Nephron (organoid): Measurements from ENCODE around the gene DUOXA2.

Experiments used
- H3K27ac Mint-ChIP-seq, 3 experiments: 2 replicates each; pipeline ENCODE4 v1.8.0; 2020; ENCODE audit warnings: mixed read lengths in 3 of 3, mild to moderate bottlenecking in 2 of 3, moderate library complexity in 1 of 3
- H3K27me3 Mint-ChIP-seq: 2 replicates; pipeline ENCODE4 v1.8.0; 2021; ENCODE audit warnings: low read depth, mild to moderate bottlenecking, moderate library complexity, mixed read lengths
- H3K36me3 Mint-ChIP-seq: 2 replicates; pipeline ENCODE4 v1.8.0; 2020; ENCODE audit warnings: low read depth, mixed read lengths
- H3K4me1 Mint-ChIP-seq: 2 replicates; pipeline ENCODE4 v1.8.0; 2020; ENCODE audit warnings: mixed read lengths
- H3K4me3 Mint-ChIP-seq, 3 experiments: 2 replicates each; pipeline ENCODE4 v1.8.0; 2020; ENCODE audit warnings: mild to moderate bottlenecking in 3 of 3, mixed read lengths in 3 of 3, moderate library complexity in 2 of 3
- H3K9me3 Mint-ChIP-seq: 2 replicates; pipeline ENCODE4 v1.8.0; 2020; ENCODE audit warnings: mixed read lengths
- TF ChIP-seq, protein P1 (sequence below), 3 experiments: fragments of 200-600 bp; sonication (generic); IDR thresholded peaks; one replicate each; pipeline ENCODE4 v1.5.0; 2021; ENCODE audit warnings: antibody characterized with exemption in 3 of 3; ENCODE audit not compliant: unreplicated experiment in 3 of 3

DUOXA2 gene

DNA sequence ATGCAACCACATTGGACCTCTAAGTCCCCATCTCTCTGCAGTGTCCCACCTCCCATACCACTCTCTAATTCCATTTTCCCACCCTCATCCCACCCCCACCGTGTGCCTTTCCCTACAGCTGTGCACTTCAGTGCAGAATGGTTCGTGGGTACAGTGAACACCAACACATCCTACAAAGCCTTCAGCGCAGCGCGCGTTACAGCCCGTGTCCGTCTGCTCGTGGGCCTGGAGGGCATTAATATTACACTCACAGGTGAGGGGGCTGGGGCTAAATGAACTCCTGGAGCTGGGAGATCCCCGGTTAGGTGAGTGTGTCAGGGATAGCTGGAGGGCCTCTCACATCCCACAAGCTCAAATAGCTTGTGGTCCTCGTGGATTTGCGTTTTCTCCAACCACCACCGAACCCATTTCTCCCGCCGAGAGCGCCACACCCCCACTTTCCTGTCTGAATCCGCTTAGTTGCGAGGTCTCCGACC is 1.9 kb downstream of the DUOXA2 start:
- Mint-ChIP-seq H3K27me3 (peaks cover 78% of the 10 kb centered on the region), H3K36me3 (no peaks in the 10 kb centered on the region), H3K9me3 (no peaks in the 10 kb centered on the region), H3K4me1 (peaks cover 11% of the 10 kb centered on the region), H3K27ac (no peak overlapping the region), H3K4me3 (no peak overlapping the region)
- TF ChIP-seq, protein P1, sequence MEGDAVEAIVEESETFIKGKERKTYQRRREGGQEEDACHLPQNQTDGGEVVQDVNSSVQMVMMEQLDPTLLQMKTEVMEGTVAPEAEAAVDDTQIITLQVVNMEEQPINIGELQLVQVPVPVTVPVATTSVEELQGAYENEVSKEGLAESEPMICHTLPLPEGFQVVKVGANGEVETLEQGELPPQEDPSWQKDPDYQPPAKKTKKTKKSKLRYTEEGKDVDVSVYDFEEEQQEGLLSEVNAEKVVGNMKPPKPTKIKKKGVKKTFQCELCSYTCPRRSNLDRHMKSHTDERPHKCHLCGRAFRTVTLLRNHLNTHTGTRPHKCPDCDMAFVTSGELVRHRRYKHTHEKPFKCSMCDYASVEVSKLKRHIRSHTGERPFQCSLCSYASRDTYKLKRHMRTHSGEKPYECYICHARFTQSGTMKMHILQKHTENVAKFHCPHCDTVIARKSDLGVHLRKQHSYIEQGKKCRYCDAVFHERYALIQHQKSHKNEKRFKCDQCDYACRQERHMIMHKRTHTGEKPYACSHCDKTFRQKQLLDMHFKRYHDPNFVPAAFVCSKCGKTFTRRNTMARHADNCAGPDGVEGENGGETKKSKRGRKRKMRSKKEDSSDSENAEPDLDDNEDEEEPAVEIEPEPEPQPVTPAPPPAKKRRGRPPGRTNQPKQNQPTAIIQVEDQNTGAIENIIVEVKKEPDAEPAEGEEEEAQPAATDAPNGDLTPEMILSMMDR (IDR thresholded peaks at IDR 0.05; ENCODE audit: unreplicated experiment in 3 of 3): no peak

DNA sequence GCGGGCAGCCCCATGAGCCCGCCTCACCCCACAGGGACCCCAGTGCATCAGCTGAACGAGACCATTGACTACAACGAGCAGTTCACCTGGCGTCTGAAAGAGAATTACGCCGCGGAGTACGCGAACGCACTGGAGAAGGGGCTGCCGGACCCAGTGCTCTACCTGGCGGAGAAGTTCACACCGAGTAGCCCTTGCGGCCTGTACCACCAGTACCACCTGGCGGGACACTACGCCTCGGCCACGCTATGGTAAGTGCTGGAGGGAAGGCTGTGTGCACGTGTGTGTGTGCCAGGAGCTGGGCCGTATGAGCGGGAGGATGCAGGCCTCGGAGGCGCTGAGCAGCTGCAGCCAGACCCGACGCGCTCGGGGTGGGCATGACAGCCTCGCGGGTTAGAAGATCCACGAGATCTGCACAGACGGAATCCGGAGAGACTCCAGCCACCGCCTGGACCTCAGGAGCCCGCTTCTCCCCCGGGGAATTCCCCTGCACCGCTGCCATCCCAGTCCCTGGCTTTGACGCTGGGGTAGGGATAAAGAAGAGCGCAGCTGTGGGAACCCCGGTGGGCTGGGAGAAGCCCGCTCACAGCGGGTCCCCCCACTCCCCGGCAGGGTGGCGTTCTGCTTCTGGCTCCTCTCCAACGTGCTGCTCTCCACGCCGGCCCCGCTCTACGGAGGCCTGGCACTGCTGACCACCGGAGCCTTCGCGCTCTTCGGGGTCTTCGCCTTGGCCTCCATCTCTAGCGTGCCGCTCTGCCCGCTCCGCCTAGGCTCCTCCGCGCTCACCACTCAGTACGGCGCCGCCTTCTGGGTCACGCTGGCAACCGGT is 2.6 kb downstream of the DUOXA2 start:
- no peak overlapping the region for H3K4me3 Mint-ChIP-seq
- H3K27me3 Mint-ChIP-seq: peaks cover 81% of the 10 kb centered on the region
- peaks cover 11% of the 10 kb centered on the region for H3K4me1 Mint-ChIP-seq
- H3K9me3 Mint-ChIP-seq: no peaks in the 10 kb centered on the region
- no peaks in the 10 kb centered on the region for H3K36me3 Mint-ChIP-seq
- no peak overlapping the region for H3K27ac Mint-ChIP-seq
- TF ChIP-seq, protein P1 (IDR thresholded peaks at IDR 0.05; ENCODE audit: unreplicated experiment in 3 of 3): no peak

DNA sequence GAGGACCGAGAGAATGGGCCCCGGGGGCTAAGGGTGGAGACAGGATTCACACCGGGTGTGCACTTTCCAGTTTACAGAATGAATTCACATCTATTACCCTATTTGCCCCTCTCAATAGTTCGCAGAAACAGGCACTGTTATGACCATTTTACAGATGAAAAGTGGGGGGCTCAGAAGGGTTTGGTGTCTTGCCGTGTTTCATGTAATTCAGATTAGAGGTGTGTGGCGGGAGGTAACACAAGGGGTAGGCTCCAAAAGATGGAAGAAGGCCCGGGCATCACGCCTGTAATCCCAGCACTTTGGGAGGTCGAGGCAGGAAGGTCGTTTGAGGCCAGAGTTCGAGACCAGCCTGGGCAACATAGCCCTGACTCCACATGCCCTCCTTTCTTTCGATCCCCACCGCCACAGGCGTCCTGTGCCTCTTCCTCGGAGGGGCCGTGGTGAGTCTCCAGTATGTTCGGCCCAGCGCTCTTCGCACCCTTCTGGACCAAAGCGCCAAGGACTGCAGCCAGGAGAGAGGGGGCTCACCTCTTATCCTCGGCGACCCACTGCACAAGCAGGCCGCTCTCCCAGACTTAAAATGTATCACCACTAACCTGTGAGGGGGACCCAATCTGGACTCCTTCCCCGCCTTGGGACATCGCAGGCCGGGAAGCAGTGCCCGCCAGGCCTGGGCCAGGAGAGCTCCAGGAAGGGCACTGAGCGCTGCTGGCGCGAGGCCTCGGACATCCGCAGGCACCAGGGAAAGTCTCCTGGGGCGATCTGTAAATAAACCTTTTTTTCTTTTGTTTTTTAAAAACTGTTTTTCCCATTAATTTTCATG is 3.4 kb downstream of the DUOXA2 start:
- Mint-ChIP-seq H3K27ac (no peak overlapping the region), H3K4me1 (peaks cover 5% of the 10 kb centered on the region), H3K36me3 (no peaks in the 10 kb centered on the region), H3K9me3 (no peaks in the 10 kb centered on the region), H3K27me3 (peaks cover 77% of the 10 kb centered on the region), H3K4me3 (peak overlapping the region; percentile 57 to 70 (median 63))
- TF ChIP-seq, protein P1 (IDR thresholded peaks at IDR 0.05; ENCODE audit: unreplicated experiment in 3 of 3): no peak

DNA sequence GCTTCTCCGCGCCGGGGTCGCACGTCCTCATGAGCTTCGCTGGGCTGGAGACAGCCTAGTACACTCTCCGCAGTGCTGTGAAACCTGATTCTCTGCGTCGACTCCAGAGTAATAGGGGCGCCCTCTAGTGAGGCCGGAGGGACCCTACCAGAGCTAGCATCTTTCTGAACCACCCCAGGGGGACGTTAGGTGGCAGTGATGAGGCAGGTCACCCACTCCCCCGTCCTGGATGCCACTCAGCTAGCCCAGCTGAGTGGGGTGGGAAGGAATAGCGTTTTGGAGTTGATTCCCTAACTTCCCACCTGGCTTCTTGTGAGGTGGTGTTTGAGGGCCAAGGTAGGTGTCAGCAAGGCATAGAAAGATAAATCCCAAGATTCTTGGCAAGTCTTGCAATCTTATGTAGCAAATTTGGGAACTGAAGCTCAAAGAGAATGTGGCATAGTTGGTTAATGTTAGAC is 4.0 kb downstream of the DUOXA2 start:
- H3K4me1 Mint-ChIP-seq: peaks cover 5% of the 10 kb centered on the region
- H3K9me3 Mint-ChIP-seq: no peaks in the 10 kb centered on the region
- H3K27ac Mint-ChIP-seq: no peak overlapping the region
- peak overlapping the region; percentile 57 to 70 (median 63) for H3K4me3 Mint-ChIP-seq
- peaks cover 77% of the 10 kb centered on the region for H3K27me3 Mint-ChIP-seq
- TF ChIP-seq, protein P1 (IDR thresholded peaks at IDR 0.05; ENCODE audit: unreplicated experiment in 3 of 3): peak; percentile 98 to 100 (median 100)
- no peaks in the 10 kb centered on the region for H3K36me3 Mint-ChIP-seq

DNA sequence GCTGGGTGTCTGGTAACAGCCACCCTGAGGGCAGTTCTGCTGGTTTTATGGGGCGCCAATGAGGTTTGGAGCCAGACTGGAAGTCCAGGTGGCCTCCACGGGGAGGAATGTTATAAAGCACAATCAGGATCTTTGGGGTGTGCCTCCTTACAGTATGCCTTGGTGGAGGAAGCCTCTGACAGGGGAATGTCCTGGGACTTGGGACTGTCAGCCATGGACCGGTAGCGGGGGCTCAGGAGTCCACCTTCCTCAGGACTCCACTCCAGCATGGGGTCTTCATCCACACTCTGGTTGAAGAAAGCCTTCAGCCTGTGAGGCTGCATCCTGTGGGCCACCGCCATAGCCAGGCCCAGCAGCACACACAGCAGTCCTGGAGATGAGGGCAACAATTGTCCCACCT is 4.9 kb downstream of the DUOXA2 start:
- no peaks in the 10 kb centered on the region for H3K36me3 Mint-ChIP-seq
- H3K27me3 Mint-ChIP-seq: peaks cover 77% of the 10 kb centered on the region
- H3K4me3 Mint-ChIP-seq: no peak overlapping the region
- H3K27ac Mint-ChIP-seq: no peak overlapping the region
- peaks cover 5% of the 10 kb centered on the region for H3K4me1 Mint-ChIP-seq
- no peaks in the 10 kb centered on the region for H3K9me3 Mint-ChIP-seq
- TF ChIP-seq, protein P1 (IDR thresholded peaks at IDR 0.05; ENCODE audit: unreplicated experiment in 3 of 3): no peak
